GM18907 (cell line): ENCODE measurements around the gene FOXA2.

Experiments
- ATAC-seq: cut with Tn5 transposase; IDR thresholded peaks from one replicate; pipeline ENCODE4 v1.9.1; 2021; ENCODE audit warnings: mild to moderate bottlenecking, moderate library complexity; ENCODE audit not compliant: unreplicated experiment

The FOXA2 gene

GRCh38 chr20:22584922-22585785 lies 782 bp upstream of the FOXA2 start:
- ATAC-seq = no peak

DNA sequence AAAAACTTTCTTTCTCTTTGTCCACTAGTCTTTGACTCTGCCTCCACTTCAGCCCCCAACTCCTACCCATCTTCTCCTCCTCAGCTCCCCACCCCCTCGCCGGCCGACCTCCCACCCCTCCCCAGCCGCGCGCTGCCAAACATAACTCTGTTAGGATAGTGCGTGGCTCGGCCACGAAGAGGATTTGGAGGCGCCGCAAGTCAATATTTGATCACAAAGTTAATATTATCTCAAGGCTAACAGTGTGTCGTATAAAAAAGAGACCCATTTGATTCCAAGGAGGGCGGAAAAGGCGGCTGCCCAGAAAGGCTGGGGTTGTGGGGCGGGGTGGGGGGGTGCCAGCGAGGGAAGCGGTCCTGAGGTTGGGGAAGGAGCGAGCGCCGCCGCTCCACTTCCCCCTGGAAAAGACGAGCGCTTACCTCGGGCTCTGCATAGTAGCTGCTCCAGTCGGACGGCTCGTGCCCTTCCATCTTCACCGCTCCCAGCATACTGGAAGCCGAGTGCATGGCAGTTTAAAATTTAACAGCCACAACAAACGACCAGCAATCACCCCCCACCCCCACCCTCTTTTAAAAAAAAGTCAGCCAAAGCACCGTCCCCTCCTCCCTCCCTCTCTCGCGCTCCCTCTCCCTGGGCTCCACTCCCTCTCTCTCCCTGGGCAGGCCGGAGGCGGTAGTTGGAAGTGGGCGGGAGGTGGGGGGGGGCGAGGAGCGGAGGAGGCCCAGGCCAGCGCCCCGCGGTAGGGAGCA lies 425 bp downstream of the FOXA2 start:
- no peak for ATAC-seq

DNA sequence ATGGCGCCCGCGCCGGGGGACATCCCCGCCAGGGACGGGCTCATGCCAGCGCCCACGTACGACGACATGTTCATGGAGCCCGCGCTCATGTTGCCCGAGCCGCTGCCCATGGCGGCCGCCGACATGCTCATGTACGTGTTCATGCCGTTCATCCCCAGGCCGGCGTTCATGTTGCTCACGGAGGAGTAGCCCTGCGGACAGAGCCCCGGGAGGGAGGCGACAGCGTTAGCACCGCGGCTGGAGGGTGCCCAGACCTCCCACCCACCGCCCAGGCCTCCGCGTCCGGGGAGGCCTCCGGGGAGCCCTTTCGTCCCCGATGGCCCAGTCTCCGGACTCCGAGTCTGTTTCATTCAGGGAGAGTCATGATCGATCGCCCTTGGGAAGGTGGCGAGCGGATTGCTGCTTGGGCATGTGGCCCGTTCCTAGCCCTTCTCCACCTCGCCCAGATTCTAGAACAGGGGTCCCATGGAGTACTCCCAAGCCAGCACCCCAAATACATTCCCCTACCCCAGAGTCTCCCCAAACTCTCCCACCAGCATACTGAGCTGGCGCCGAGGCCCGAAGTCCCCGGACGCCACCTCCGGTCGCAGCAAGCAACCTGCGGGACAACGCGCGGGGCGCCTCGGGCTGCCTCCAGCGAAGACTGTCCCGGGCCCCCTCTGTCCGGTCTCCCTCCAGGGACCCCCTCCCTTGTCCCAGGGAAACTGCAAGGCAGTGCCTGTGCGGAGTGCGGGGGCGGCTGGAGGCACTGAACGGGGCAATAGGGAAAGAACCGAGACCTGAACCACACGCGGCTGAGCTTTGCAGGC lies 1.2 kb downstream of the FOXA2 start:
- ATAC-seq = no peak

- no peak for ATAC-seq
Observed at GRCh38 chr20:22582386-22582963, 1.9 kb downstream of the FOXA2 start.

GRCh38 chr20:22581437-22582385 lies 2.7 kb downstream of the FOXA2 start:
- no peak for ATAC-seq

DNA sequence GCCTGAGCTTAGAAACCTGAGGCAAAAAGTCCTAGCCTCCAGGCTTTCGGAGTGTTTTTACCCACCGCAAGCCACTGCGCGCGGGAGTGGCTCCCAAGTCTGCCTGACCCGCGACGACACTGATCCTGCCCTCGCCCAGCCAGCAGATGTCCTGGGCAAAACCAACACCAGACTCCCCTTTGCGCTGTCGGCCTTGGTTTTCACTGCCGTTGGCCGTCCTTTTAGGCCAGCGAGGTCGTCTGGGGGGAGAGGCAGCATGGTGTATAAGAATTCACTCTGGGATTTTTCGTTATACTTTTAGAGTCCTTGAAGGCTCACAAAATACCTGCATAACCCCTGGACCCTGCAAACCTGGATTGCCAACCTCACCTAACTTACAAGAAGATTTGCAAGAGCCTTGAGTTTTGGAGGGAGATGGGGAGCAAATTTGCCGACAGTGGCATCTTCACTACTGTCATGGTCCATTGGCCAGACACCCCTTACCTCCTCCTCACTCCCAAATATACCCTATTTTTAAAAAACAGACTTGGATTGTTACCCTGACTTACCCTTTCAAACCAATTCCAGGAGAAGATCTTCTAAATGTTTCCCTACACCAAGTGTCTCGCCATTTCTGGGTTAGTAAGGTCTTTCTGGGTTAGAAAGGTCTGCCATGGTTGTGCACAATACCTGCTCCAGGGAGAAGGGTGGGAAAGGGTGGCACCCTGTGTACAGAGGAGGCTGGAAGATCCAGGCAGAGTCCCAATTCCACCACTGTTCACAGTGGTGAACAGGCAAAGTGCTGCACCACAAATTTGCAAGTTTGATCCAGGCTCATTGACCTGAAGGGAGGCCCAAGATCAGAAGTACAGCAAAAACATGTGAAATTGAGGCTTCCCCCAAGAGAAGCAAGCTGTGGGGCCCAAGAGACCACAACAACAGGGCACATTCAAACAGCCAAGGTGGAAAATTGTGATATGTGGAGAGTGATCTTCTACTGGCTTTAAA lies 4.4 kb downstream of the FOXA2 start:
- no peak for ATAC-seq

DNA sequence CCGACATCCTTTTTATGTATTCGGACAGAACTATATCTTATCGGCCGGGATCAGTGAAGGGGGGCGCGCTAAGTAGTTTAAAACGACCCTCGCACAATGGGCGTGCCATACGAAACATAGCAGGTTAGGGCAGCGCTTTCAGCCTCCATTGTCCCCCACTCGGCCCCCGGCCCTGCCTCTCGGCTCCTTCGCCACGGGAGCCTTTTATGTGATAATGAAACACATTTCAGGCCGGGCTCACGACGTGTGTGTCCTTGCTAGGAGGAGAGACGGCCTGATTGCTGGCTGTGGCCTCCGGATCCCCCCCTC lies 5.3 kb downstream of the FOXA2 start:
- no peak for ATAC-seq

DNA sequence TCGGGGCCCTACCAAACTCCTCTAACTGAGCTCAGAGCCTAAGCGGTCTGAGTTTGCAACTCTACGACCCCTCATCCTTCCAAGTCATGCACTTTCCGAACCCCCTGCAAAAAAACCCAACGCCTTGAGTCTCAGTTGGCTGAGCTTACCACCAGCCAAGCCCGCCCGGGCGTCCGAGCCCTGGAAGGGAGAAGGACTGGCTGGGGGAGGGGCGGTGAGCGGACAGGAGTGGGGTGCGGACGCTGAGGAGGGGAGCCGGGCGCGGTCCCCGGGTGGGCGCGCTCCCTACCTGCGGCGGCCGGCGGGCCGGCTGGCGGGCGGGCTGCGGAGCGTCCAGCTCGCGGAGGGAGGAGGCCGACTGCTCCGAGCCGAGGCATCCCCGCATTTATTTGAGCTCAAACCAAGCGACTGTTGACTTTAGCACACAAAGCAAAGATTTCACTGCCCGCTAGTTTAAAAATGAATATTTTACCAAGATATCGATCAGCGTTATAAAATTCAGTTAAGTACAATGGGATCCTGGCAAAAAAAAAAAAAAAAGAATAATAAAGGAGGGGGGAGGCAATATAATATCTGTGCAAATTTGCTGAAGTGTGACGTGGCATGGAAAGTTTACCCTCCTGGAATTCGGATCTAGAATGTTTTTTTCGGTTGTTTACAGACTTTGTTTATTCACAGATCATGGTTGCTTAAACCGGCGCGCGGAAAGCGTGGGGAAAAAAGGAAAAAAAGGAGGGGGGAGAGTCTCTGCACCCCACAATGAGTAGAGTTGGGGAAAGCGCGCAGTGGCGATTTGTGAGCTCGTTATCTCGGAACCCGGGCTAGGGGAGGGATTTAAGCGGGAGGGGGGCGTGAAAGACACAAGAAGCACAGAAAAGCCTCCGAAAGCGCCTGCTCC lies 5.9 kb downstream of the FOXA2 start:
- no peak for ATAC-seq

DNA sequence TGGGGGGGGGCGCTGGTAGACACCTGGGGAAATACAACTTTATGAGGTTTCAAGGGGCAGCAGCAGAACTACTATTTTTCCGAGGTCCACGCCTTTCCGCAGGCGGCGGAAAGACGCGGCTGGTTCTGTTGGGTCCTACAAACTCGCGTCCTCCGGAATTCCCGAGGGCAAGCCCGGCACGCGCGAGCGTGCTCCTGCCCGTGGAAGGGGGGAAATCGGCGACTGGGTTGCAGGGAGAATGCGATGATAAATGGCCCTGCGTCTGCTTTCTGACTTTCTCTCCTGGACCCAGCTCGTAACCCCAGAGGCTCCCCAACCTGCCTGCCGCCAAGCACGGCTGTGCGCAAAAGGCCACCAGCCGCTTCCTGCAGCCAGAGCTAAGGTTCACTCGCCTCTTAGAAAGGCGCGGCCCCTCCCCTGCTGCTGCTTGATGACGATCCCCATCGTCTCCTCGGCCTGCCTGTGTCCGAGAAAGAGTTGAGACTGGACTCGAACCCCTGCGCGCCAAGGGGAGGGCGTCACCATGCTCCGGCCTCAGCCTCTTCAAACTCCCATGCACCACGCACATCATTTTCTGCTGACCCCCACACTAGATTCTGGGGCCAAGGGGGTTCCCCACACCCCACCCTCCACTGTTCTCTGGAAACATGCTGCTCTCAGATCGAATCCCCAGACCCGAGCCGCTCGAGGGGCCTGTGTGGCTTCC lies 6.7 kb downstream of the FOXA2 start:
- ATAC-seq = no peak

GRCh38 chr20:22576733-22577514 lies 7.4 kb downstream of the FOXA2 start:
- no peak for ATAC-seq

DNA sequence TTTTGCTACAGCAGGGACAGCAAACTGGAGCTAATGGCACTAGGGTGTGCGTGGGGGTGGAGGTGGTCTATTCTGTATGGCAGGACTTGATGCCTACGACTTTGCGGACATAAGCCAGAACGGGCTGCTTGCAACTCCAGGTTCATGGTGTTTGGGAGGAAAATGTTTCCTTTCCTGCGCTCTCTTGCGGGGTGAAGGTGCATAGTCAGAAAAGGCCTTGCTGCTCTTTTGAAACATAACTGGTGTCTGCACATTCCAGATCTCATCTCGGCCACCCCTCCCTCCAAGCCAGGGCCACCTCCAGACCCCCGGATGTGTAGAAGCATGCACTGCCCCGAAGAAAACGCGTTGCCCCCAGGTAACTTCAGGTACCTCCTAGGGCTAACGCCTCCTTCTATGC lies 8.1 kb downstream of the FOXA2 start:
- ATAC-seq = no peak

DNA sequence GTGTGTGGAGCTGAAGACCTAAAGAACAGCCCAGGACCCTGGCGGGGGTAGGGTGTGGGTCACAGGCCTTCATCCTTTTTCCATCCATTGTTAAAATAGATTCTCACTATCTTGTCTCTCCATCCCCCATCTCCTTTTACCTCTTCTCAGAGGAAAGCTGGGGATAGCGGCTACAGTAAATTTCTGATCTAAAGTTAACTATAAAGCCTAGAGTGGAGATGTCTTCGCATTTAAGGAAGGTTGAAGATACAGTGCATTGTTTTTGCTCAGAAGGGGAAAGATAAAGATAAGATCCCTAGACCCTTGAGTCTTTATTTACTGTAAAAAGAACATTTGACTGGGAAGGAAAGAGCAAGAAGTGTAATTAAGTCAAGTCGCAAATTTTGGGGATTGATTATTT lies 8.6 kb downstream of the FOXA2 start:
- no peak for ATAC-seq

DNA sequence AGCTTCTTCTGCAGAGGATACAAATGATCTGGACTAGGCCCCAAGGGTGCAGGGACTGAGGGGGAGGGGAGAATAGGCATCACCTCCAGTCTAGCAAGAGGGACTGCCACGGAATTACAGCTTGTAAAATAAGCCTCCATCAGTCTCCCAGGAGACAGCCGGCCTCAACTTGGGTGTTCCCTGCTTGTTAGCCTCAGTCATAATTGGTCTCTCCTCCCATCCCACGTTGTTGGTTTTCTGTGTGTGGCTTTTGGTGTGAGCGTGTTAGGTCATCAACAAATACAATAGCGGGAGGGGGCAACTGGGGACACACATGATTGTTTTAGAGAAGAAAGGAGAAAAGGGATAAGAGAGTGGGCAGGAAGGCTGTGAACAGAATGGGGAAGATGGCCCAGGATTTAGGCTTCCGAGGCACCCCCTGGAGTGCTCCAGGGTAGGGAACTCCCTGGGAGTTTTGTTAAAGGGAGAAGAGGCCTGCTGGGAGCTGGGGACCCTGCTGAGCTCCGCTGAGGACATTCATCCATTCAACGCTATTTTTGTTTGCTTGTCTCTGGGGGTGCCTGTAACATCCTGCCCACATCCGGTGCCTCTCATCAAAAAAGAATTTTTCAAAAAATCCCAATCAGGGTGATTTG lies 9.2 kb downstream of the FOXA2 start:
- ATAC-seq = peak; percentile 51

- ATAC-seq = no peak
Observed at GRCh38 chr20:22574545-22575086, 9.8 kb downstream of the FOXA2 start.

DNA sequence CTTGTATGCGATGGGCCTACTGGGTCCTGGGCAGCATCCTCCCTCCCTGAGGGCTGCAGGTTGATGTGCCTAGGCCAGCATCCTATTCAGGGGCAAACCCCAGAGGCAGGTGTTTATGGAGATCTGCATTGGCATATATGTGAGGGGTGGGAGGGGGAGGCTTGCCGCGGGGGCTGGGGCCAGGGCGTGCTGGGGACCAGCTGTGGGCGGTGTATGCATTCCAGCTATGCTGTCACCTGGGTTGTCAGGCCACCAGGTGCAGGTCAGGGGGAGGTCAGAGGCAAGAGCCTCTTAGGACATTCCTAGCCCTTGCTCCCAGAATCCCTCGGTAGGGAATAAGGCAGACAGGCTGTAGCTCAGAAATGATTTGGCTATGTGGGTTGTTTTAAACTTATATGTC lies 11.9 kb downstream of the FOXA2 start:
- ATAC-seq = no peak

DNA sequence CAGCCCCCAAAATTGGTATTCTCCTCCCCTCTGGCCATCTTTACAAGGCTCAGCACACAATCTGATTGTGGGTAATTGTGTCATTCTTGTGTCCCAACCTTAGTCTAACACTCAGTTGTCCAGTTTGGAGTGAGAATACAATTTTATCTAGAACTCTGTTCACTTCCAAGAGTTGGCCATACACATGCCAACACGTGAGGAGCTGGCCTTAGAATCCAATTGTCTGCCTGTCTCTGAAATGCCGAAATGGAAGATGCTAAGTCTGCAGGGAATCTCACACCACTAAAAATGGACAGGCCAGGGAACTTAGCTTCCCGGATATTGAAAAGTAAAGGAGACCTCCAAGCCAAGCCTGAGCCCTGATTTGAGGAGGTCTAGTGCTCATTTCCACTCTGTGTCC lies 12.3 kb downstream of the FOXA2 start:
- no peak for ATAC-seq
